Activated CD8-positive, alpha-beta memory T cell treated with anti-CD3 and anti-CD28 coated beads, Interleukin-2, amount 50 U/mL, for 24 hours (primary cell): ENCODE data around the gene FAH.

Experiments
- DNase-seq: peaks from one replicate; pipeline ENCODE4 v3.0.0-alpha.2; 2020; ENCODE audit errors: extremely low read depth

The FAH gene

GRCh38 chr15:80173022-80173759, 20.4 kb downstream of the FAH start:
- DNase-seq: peak; percentile 31

DNA sequence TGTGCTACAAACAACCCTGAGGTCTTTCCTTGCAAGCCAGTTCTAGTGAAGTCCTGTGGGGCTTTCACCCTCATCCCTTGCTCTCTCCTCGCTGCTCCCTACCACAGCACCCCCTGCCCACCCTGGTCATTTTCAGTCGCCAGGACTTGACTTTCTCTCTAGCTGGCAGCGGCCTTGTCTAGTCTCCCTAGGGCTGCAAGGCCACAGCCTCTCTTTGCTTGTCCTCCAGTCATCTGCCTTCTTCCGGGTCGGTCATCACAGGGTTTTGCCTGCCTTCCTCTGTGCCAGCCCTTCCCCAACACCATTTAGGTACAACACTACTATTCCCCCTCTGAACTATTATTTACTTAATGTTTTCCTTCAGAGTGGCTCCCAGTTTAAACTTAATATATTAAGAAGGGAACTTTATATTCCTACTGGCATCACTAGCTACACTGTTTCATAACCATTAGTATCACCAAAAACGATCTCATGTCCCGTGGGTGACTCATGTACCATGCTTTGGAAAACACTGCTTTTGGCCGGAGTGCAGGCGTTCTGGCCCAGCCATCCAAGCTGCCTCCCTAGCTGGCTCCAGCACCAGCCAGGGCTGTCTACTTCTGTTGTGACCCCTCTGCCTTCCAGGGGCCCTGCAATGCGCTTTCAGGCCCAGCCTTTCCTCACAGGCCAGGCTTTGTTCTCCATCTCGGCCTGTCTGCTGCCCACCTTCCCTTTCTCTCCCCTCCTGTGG, 21.4 kb downstream of the FAH start:
- no peak for DNase-seq

- DNase-seq: no peak
These were observed 22.6 kb downstream of the FAH start for GRCh38 chr15:80175436-80175835.

DNA sequence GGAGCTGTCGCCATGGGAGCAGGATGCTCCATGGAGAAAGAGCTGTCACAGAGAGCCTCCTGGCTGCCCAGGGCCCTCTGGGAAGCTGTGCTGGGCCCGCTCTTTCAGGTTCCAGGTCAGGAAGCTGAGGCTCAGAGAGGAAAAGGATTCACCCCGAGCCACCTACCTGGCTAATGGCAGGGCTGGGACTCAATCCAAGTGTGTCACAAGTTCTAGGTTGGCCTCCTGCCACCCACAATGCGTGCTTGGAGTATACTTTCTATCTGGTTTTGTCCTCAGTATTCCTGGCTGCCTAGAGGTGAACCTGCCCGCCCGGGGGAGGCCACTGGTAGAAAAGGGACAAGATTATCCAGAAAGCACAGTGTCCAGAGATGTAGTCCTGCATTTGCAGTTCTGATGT, 23.6 kb downstream of the FAH start:
- no peak for DNase-seq

GRCh38 chr15:80177156-80177555, 24.4 kb downstream of the FAH start:
- DNase-seq: no peak

- DNase-seq: no peak
These were observed 26.4 kb downstream of the FAH start for GRCh38 chr15:80179025-80179759.

GRCh38 chr15:80179935-80180334, 27.1 kb downstream of the FAH start:
- DNase-seq: no peak

- DNase-seq: no peak
These were observed 27.7 kb downstream of the FAH start for GRCh38 chr15:80180468-80180867.

- no peak for DNase-seq
These were observed 28.2 kb downstream of the FAH start for GRCh38 chr15:80180986-80181385.

GRCh38 chr15:80182611-80183261, 29.9 kb downstream of the FAH start:
- DNase-seq: no peak

DNA sequence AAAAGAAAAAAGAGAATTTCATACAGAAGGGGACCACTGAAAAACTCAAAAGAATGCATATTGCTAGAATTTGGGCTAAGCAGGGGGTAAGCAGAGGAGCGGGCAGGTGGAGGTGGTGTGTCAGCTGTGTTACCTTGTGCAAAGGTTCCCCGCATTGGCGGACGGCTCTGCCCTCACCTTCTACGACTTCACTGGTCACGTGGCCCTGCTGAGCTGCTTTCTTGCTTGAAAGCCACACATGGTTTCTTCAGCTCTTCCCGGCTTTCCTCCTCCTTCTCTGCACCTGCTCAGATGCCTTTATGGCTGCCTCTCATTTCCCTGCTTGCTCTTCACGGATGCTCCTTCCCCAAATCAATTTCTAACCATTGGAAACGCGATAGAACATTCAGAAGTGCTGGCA, 30.5 kb downstream of the FAH start:
- DNase-seq: no peak

GRCh38 chr15:80183886-80184285, 31.1 kb downstream of the FAH start:
- DNase-seq: no peak

DNA sequence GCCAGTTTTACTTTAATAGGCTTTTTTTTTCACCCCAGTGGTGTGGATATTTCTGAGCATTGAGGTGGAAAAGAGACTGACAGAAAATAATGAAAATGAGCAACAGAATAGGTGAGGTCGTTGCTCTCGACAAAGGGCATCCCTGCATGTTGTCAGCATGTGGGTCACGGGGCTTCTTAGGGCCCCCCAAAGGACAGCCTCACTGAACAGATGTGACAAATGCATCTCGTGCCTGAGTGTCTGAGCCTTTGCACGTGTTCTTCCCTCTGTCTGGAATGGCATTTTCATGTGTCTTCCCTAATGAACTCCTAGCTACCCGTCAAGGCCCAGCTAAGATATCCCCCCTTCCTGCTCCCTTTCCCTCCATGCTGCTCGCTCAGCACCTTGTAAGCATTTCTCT, 31.8 kb downstream of the FAH start:
- DNase-seq: no peak

DNA sequence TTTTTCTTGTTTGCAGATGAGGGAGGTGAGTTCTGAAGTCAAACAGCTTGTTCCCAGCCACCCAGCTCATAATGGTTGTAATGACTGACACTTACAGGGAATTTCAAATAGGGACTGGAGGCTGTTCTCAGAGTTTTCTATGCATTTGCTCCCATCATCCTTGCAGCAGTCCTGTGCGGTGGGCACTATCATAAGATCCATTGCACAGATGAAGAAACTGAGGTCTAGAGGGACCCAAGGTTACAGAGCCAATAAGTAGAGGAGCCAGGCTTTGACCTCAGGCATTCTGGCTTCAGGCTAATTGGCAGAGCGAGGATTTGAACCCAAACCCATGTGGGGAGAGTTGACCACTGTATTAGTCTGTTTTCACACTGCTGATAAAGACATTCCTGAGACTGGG, 32.4 kb downstream of the FAH start:
- no peak for DNase-seq

DNA sequence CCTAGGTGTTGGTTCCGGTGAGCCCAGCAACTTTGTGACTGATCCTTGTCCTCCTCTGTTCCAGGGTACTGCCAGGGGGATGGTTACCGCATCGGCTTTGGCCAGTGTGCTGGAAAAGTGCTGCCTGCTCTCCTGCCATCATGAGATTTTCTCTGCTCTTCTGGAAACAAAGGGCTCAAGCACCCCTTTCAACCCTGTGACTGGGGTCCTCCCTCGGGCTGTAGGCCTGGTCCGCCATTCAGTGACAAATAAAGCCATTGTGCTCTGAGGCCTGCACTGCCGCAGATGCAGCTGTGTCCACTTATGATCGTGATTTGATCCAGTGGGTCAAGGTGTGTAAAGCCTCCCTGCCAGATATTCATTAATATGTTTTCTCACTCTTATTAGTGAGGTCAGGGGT, 33.3 kb downstream of the FAH start:
- no peak for DNase-seq

DNA sequence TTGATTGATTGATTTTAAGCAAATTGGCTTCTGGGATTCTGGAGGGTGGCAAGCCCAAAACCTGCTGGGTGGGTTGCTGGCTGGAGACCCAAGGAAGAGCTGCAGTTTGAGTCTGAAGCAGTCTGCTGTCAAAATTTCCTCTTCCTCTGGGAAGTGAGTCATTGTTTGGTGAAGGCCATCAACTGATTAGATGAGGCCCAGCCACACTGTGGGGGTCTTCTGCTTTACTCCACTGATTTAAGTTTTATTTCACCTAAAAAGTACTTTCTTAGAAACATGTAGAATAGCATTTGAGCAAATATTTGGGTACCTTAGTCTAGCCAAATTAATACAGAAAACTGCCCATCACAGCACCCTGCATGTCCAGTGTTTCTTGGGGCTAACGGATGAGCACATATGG, 33.8 kb downstream of the FAH start:
- no peak for DNase-seq

GRCh38 chr15:80188251-80188650, 35.5 kb downstream of the FAH start:
- no peak for DNase-seq

GRCh38 chr15:80191198-80191597, 38.4 kb downstream of the FAH start:
- DNase-seq: no peak

GRCh38 chr15:80191897-80192595, 39.2 kb downstream of the FAH start:
- DNase-seq: no peak

GRCh38 chr15:80194186-80194585, 41.4 kb downstream of the FAH start:
- DNase-seq: no peak

GRCh38 chr15:80194914-80195313, 42.1 kb downstream of the FAH start:
- no peak for DNase-seq

DNA sequence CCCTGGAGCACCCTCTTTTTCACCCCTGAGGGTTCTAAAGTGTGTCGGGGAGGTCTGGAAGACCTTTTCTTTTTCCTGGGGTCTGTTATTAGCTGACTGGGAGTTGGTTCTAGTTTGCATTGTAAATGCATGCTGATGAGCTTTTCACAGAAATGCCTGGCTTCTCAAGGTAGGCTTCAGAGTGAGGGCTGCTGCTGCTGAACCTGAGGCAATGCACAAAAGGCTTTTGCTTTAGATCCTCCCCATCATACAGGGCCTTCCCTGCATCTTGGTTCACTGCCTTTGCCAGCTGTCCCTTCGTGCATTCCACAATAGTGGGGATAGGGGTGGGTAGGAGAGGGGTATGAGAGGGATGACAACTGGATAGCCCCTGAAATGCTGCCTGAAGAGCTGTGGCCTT, 46.6 kb downstream of the FAH start:
- no peak for DNase-seq
